GM12874 (cell line): ENCODE measurements around the gene CLDND2.

Experiments
- CTCF ChIP-seq: IDR thresholded peaks from 2 replicates; pipeline ENCODE4 v1.5.1; 2011; ENCODE audit warnings: low read depth, mild to moderate bottlenecking, control low read depth, low read length, moderate library complexity; ENCODE audit not compliant: insufficient read depth

CLDND2 gene

GRCh38 chr19:51372649-51373504, 4.1 kb upstream of the CLDND2 start, which contains the start of gene NKG7:
Gene NKG7 (minus strand): TSS chr19:51372654. CDS start chr19:51372535, 119 bp downstream.
- TF ChIP-seq CTCF = no peak

- no peak for TF ChIP-seq CTCF
These were observed 3.3 kb upstream of the CLDND2 start for GRCh38 chr19:51372021-51372648.

- no peak for TF ChIP-seq CTCF
These were observed 2.4 kb upstream of the CLDND2 start for GRCh38 chr19:51371186-51371690.

GRCh38 chr19:51370230-51370629, 1.4 kb upstream of the CLDND2 start:
- no peak for TF ChIP-seq CTCF

GRCh38 chr19:51367565-51368365, 1.0 kb downstream of the CLDND2 start:
- TF ChIP-seq CTCF = no peak

- TF ChIP-seq CTCF = no peak
These were observed 1.6 kb downstream of the CLDND2 start for GRCh38 chr19:51367255-51367564.
